Frontal cortex (tissue), 4 donors: Measurements from ENCODE around the gene RBBP4. TPM values are rescaled to one million over a fixed set of nuclear protein-coding genes. Genes with fewer than 3 reads are reported as not detected.
"Not testable (repeated sequence)": the region's sequence is repeated elsewhere in the genome, so short reads cannot be mapped to it uniquely, and the experiment has no call there.

Experiments
- DNase-seq, 2 donors: peaks; one replicate each; pipeline ENCODE4 v3.0.0; 2012; ENCODE audit warnings: low spot score in 2 of 2
- FAIRE-seq: peaks from 2 replicates; lab custom pipeline; 2012; peaks lifted over from hg19 to GRCh38; lab: Jason Lieb, UNC
- total RNA-seq: library from RNA; depleted of rRNA; stranded (reverse); fragments of >200 nt; gene quantifications from one replicate; pipeline ENCODE4 v1.2.3, GENCODE V29; 2014
- donor health status: control.
- donor health status: control.
- donor health status: control.

The RBBP4 gene
- total RNA-seq, 1 donor from 2014 or later: 191 TPM

GRCh38 chr1:32636914-32637645 is 13.9 kb upstream of the RBBP4 start:
- DNase-seq (no peak), FAIRE-seq (no peak)

GRCh38 chr1:32639489-32640075 is 11.4 kb upstream of the RBBP4 start:
- DNase-seq (no peak), FAIRE-seq (no peak)

- not testable (repeated sequence) for DNase-seq
Measured at GRCh38 chr1:32642292-32642827, 8.6 kb upstream of the RBBP4 start.

GRCh38 chr1:32644426-32644825 is 6.6 kb upstream of the RBBP4 start:
- no peak for FAIRE-seq
- DNase-seq: no peak

More at GRCh38 chr1:32642292-32642827, 8.6 kb upstream of the RBBP4 start:
- FAIRE-seq: not testable (repeated sequence)

- DNase-seq (no peak), FAIRE-seq (no peak)
Measured at GRCh38 chr1:32647308-32648134, 3.5 kb upstream of the RBBP4 start.

GRCh38 chr1:32650248-32650751 is 708 bp upstream of the RBBP4 start, which contains the start of gene ZBTB8OS:
ZBTB8OS (minus strand) TSS chr1:32650550; CDS start chr1:32650529, 21 bp downstream.
- no peak for FAIRE-seq
- DNase-seq: peak; percentile 84 to 86

GRCh38 chr1:32651461-32652073 is 559 bp downstream of the RBBP4 start:
- DNase-seq (no peak), FAIRE-seq (no peak)

- DNase-seq: no peak
Measured at GRCh38 chr1:32652244-32652962, 1.4 kb downstream of the RBBP4 start.

GRCh38 chr1:32659581-32659980 is 8.6 kb downstream of the RBBP4 start:
- FAIRE-seq (no peak), DNase-seq (no peak)

More at GRCh38 chr1:32652244-32652962, 1.4 kb downstream of the RBBP4 start:
- FAIRE-seq: no peak

GRCh38 chr1:32665915-32666314 is 14.9 kb downstream of the RBBP4 start:
- FAIRE-seq: no peak

GRCh38 chr1:32666901-32667566 is 16.0 kb downstream of the RBBP4 start:
- DNase-seq: no peak
- FAIRE-seq: no peak

More at GRCh38 chr1:32665915-32666314, 14.9 kb downstream of the RBBP4 start:
- no peak for DNase-seq

GRCh38 chr1:32668716-32669115 is 17.7 kb downstream of the RBBP4 start:
- not testable (repeated sequence) for DNase-seq, FAIRE-seq

GRCh38 chr1:32676945-32677344 is 25.9 kb downstream of the RBBP4 start:
- no peak for DNase-seq
- FAIRE-seq: no peak

GRCh38 chr1:32679993-32680392 is 29.0 kb downstream of the RBBP4 start:
- not testable (repeated sequence) for DNase-seq, FAIRE-seq

- DNase-seq: no peak
- no peak for FAIRE-seq
Measured at GRCh38 chr1:32680642-32681041, 29.6 kb downstream of the RBBP4 start.

GRCh38 chr1:32681509-32681908 is 30.5 kb downstream of the RBBP4 start:
- no peak for FAIRE-seq
- no peak for DNase-seq

GRCh38 chr1:32681999-32682398 is 31.0 kb downstream of the RBBP4 start:
- FAIRE-seq (no peak), DNase-seq (no peak)

GRCh38 chr1:32683397-32683796 is 32.4 kb downstream of the RBBP4 start:
- DNase-seq (no peak), FAIRE-seq (no peak)
